Erythroblast (primary cell): Measurements from ENCODE around the gene DDX23.

Experiments
- GATA1 ChIP-seq: IDR thresholded peaks from 2 replicates; pipeline ENCODE4 v1.6.1; 2011; ENCODE audit warnings: low read depth, mild to moderate bottlenecking, control low read depth, low read length, moderate library complexity
- POLR2A ChIP-seq: IDR thresholded peaks from 2 replicates; pipeline ENCODE4 v1.6.1; 2011; ENCODE audit warnings: mild to moderate bottlenecking, low read length

GRCh38 chr12:48873096-48873495, 21.1 kb upstream of the DDX23 start:
- TF ChIP-seq POLR2A (no peak), GATA1 (no peak)
